Endothelial cell of umbilical vein (primary cell): ENCODE measurements around the gene PRR16.
"Not testable (repeated sequence)": the region's sequence is repeated elsewhere in the genome, so short reads cannot be mapped to it uniquely, and the experiment has no call there.

ENCODE experiments used
- EZH2 ChIP-seq: IDR thresholded peaks from 2 replicates; pipeline ENCODE4 v1.6.1; 2012; ENCODE audit warnings: borderline replicate concordance, low read depth, mild to moderate bottlenecking, moderate library complexity, low read length, inconsistent platforms; ENCODE audit not compliant: severe bottlenecking
- FOS ChIP-seq: IDR thresholded peaks from 2 replicates; pipeline ENCODE4 v1.6.1; 2011; ENCODE audit warnings: mild to moderate bottlenecking, low read length, moderate library complexity, borderline replicate concordance; ENCODE audit not compliant: insufficient read depth
- JUN ChIP-seq: IDR thresholded peaks from 2 replicates; pipeline ENCODE4 v1.6.1; 2011; ENCODE audit warnings: borderline replicate concordance, low read depth; ENCODE audit not compliant: insufficient read length, insufficient read depth
- POLR2A ChIP-seq: IDR thresholded peaks from 2 replicates; pipeline ENCODE4 v1.6.1; 2012; ENCODE audit warnings: low read depth, mild to moderate bottlenecking, control low read depth, low read length
- POLR2AphosphoS5 ChIP-seq: IDR thresholded peaks from 2 replicates; pipeline ENCODE4 v1.6.1; 2012; ENCODE audit warnings: low read depth, mild to moderate bottlenecking, control low read depth, low read length, moderate library complexity; ENCODE audit not compliant: insufficient read depth
- TF ChIP-seq, protein P1 (sequence below), 2 donors: IDR thresholded peaks; 1 replicate in 1 of 2; 2 replicates in 1 of 2; pipeline ENCODE4 v1.5.1; 2011; ENCODE audit warnings: low read length in 2 of 2, mild to moderate bottlenecking in 2 of 2, moderate library complexity in 2 of 2, control low read depth in 1 of 2, inconsistent platforms in 1 of 2, low read depth in 1 of 2; ENCODE audit not compliant: insufficient read depth in 1 of 2; ENCODE audit errors: extremely low read depth in 1 of 2
- TF ChIP-seq, protein P2 (sequence below): IDR thresholded peaks from 2 replicates; pipeline ENCODE4 v1.6.1; 2011; ENCODE audit not compliant: insufficient read depth, insufficient read length

DNA sequence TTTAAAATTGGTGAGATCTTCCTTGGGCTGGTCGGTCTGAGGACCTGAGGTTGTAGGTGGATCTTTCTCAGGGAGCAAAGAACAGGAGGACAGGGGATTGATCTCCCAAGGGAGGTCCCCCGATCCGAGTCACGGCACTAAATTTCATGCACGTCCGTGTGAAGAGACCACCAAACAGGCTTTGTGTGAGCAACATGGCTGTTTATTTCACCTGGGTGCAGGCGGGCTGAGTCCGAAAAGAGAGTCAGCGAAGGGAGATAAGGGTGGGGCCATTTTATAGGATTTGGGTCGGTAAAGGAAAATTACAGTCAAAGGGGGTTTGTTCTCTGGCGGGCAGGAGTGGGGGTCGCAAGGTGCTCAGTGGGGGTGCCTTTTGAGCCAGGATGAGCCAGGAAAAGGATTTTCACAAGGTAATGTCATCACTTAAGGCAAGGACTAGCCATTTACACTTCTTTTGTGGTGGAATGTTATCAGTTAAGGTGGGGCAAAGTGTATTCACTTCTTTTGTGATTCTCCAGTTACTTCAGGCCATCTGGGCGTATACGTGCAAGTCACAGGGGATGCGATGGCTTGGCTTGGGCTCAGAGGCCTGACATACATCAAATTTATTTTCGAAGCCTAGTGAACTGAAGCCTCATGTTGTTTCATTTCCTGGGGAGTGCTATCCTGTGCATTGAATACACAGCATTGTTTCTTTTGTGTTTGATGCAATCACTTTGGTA lies 238.9 kb downstream of the PRR16 start:
- not testable (repeated sequence) for TF ChIP-seq POLR2A, POLR2AphosphoS5, EZH2, JUN, FOS
- TF ChIP-seq, protein P1, sequence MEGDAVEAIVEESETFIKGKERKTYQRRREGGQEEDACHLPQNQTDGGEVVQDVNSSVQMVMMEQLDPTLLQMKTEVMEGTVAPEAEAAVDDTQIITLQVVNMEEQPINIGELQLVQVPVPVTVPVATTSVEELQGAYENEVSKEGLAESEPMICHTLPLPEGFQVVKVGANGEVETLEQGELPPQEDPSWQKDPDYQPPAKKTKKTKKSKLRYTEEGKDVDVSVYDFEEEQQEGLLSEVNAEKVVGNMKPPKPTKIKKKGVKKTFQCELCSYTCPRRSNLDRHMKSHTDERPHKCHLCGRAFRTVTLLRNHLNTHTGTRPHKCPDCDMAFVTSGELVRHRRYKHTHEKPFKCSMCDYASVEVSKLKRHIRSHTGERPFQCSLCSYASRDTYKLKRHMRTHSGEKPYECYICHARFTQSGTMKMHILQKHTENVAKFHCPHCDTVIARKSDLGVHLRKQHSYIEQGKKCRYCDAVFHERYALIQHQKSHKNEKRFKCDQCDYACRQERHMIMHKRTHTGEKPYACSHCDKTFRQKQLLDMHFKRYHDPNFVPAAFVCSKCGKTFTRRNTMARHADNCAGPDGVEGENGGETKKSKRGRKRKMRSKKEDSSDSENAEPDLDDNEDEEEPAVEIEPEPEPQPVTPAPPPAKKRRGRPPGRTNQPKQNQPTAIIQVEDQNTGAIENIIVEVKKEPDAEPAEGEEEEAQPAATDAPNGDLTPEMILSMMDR (IDR thresholded peaks at IDR 0.05; ENCODE audit: extremely low read depth in 1 of 2, insufficient read depth in 1 of 2, low read depth in 1 of 2, low read length in 2 of 2), result not testable (repeated sequence)
- TF ChIP-seq, protein P2, sequence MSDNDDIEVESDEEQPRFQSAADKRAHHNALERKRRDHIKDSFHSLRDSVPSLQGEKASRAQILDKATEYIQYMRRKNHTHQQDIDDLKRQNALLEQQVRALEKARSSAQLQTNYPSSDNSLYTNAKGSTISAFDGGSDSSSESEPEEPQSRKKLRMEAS, result not testable (repeated sequence)
